C4-2B (cell line): ENCODE results near the gene ORC2.
"Not testable (repeated sequence)": the region's sequence is repeated elsewhere in the genome, so short reads cannot be mapped to it uniquely, and the experiment has no call there.

Source experiments
- H3K27ac ChIP-seq: fragments of 450-650 bp; 2 replicates; pipeline ENCODE4 v1.5.1; 2017
- CTCF ChIP-seq: fragments of 450-650 bp; conservative IDR thresholded peaks from 2 replicates; pipeline ENCODE4 v1.5.1; 2017; ENCODE audit warnings: mild to moderate bottlenecking
- ZFX ChIP-seq: fragments of 450-650 bp; IDR thresholded peaks from 2 replicates; pipeline ENCODE4 v1.6.1; 2017

Gene ORC2

GRCh38 chr2:200899482-200899881 lies 64.0 kb downstream of the ORC2 start:
- H3K27ac ChIP-seq: no peak overlapping the region
- TF ChIP-seq CTCF: no peak
- TF ChIP-seq ZFX: no peak

DNA sequence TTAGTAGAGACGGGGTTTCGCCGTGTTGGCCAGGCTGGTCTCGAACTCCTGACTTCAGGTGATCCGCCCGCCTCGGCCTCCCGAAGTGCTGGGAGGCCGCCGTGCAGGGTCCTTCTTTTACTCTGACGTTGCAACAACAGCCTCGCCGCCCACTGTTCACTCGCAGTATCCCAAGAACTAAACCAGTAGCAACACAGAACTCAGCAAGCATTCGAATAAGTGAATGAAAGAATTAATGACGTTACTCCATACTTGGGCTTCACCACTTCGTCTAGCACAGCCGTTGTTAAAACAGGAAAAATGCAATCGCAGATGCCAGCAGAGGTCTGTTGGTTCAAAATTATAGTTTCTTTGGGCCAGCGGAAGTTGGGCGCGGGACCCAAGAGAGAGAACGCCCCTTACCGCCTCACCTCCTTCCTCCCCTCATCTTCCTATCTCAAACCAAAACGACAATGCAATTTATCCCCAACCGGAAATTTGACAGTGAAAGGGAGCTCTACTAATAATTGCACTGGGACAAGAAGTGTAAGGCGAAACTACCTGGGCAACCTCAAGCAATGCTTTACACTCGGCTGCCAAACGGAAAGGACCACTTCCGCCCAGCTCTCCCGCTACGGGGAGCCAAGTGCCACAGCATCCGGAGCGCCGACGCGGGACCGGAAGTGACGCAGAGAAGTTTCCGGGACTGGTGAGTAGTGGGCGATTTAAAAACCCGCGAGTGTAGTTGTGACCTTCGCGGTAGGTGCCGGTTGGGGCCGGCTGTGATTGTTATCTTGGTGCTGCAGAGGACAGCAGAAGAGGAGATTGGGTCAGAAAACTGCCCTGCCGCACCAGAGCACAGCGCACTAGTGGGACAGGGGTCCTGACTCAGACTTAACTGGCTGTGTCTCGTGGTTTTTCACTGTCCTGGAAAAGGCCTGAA lies 74.5 kb downstream of the ORC2 start, which contains the start of the genes NIF3L1 and PPIL3:
Gene NIF3L1 (plus strand): TSS at position 668 of the 922 bp plus-strand sequence. CDS start 2,573 bp downstream, outside the sequence.
Gene PPIL3 (minus strand): TSS at position 374 of the 922 bp plus-strand sequence. CDS start 1,462 bp downstream, outside the sequence.
- TF ChIP-seq ZFX (no peak), CTCF (no peak; the same call in 1 of the 2 replicates)
- peak within 1 kb of the TSS; percentile 92 for H3K27ac ChIP-seq

DNA sequence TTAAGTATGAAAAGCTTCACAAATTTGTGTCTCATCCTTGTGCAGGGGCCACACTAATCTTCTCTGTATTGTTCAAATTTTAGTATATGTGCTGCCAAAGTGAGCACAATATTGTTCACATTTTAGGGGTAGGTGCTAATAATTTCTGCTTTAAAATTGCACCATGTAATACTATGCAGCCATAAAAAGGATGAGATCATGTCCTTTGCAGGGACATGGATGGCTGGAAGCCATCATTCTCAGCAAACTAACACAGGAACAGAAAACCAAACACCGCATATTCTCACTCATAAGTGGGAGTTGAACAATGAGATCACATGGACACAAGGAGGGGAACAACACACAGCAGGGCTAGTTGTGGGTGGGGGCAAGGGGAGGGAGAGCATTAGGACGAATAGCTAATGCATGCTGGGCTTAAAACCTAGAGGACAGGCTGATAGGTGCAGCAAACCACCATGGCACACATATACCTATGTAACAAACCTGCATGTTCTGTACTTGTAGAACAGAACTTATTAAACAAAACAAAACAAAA lies 81.7 kb downstream of the ORC2 start:
- not testable (repeated sequence) for H3K27ac ChIP-seq

GRCh38 chr2:200878289-200878880 lies 85.1 kb downstream of the ORC2 start:
- no peak for TF ChIP-seq CTCF
- TF ChIP-seq ZFX: no peak
- no peak overlapping the region for H3K27ac ChIP-seq

DNA sequence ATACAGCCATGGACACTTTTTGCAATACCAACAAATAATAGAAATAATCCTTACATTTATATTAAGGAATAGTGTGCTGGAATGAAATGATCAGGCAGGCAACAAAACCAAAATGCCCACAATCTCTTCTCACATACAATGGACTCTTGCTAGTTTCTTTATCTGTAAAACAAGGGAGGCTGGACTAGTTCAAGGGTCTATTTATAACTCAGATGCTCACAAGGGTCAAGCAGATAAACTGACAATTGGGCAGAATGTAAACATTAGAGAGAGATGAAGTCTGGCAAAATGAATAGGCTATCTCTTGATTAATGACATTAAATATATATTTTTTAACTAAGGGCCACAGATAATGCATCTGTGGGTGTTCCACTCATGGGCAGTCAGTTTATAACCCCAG lies 86.0 kb downstream of the ORC2 start:
- no peak overlapping the region for H3K27ac ChIP-seq
- TF ChIP-seq CTCF (no peak), ZFX (no peak)

GRCh38 chr2:200873560-200873959 lies 89.9 kb downstream of the ORC2 start:
- no peak for TF ChIP-seq ZFX
- no peak for TF ChIP-seq CTCF
- no peak overlapping the region for H3K27ac ChIP-seq

DNA sequence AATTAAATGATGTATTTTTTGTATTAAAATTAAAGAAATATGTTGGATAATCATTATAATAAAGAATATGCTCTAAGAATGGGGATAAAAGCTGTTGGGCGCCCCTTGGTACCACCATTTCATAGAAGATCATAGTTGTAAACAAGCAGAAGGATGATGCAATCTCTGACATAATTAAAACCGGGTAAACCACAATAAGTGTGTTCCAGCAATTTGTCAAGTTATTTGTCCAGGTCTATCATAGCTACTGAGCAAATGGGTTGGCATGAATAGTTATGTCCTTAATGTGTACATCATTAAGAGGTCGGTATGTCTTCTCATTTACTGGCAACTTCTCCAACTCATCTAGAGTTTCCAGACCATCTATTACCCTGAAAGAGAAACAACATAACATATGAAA lies 92.3 kb downstream of the ORC2 start:
- H3K27ac ChIP-seq: no peak overlapping the region
- TF ChIP-seq CTCF (no peak), ZFX (no peak)
